Calu3 (cell line): ENCODE measurements around the gene CEMIP. TPM values are rescaled to one million over a fixed set of nuclear protein-coding genes. Genes with fewer than 3 reads are reported as not detected.
A peak's percentile ranks its signal among the peaks of the same experiment; 100 is the strongest.

ENCODE experiments used
- BruUV-seq: library from RNA; stranded (reverse); fragments of 400-500 nt; replicated peaks from 2 replicates; lab custom pipeline; 2021; lab: Mats Ljungman, UMichigan
- CTCF ChIA-PET: fragments of 300-600 bp; sonication (Branson Sonifier 250); formaldehyde crosslinking; loops from one replicate; lab custom pipeline; 2022; ENCODE audit warnings: antibody characterized with exemption; lab: Charles Lee
- DNase-seq: peaks from one replicate; pipeline ENCODE4 v3.0.0; 2022
- H3K27ac Mint-ChIP-seq: one replicate; pipeline ENCODE4 v1.8.0; 2022; ENCODE audit warnings: mixed read lengths; ENCODE audit not compliant: unreplicated experiment
- H3K27me3 Mint-ChIP-seq: one replicate; pipeline ENCODE4 v1.8.0; 2022; ENCODE audit warnings: mixed read lengths; ENCODE audit not compliant: unreplicated experiment
- H3K36me3 Mint-ChIP-seq: one replicate; pipeline ENCODE4 v1.8.0; 2022; ENCODE audit warnings: mild to moderate bottlenecking, moderate library complexity, mixed read lengths; ENCODE audit not compliant: insufficient read depth, unreplicated experiment
- H3K4me1 Mint-ChIP-seq: one replicate; pipeline ENCODE4 v1.8.0; 2022; ENCODE audit warnings: mild to moderate bottlenecking, low read depth, mixed read lengths; ENCODE audit not compliant: unreplicated experiment
- H3K4me3 Mint-ChIP-seq: one replicate; pipeline ENCODE4 v1.8.0; 2022; ENCODE audit warnings: mild to moderate bottlenecking, low read depth, moderate library complexity, mixed read lengths; ENCODE audit not compliant: unreplicated experiment
- H3K9me3 Mint-ChIP-seq: one replicate; pipeline ENCODE4 v1.8.0; 2022; ENCODE audit warnings: low read depth, mixed read lengths; ENCODE audit not compliant: unreplicated experiment
- intact Hi-C: fragments of 100-400 bp; cut with micrococcal nuclease; formaldehyde crosslinking; loops from one replicate; pipeline ENCODE4 v1.10.0; 2022; ENCODE audit not compliant: unreplicated experiment
- microRNA-seq: library from miRNA; unstranded; fragments of <30 nt; microRNA quantifications from one replicate; pipeline ENCODE4 v1.2.0, GENCODE V29; 2022
- total RNA-seq: library from RNA; stranded (reverse); gene quantifications from 2 replicates; pipeline ENCODE4 v1.2.3, GENCODE V29; 2022
- TF ChIP-seq, protein P1 (sequence below): fragments of 200-600 bp; IDR thresholded peaks from one replicate; pipeline ENCODE4 v1.8.0; 2022; ENCODE audit warnings: antibody characterized with exemption; ENCODE audit not compliant: unreplicated experiment

CEMIP gene
- total RNA-seq, 1 experiment from 2014 or later, result 1.8 TPM

DNA sequence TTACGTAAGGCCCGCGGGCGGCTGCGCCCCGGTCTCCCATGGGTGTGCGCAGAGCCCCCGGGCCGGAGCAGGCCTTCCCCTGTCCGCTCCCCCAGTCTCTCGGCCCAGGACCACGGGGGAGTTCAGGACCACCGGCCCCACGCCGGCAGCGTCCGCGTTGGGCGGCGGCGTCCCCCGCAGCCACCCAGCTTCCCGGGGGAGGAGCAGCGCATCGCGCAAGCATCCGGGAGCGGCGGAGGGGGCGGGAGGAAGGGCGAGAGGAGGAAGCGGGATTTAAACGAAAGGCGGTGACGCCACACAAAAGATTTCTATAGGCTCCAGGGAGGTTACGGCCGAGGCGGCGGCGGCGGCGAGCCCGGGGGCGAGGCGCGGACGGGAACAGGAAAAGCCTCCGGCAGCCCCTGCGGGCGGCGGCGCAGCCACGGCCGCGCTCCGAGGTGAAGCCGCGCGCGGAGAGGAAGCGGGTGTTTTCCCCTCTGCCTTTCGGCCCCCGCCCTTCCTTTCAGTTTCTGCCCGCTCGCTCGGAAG lies 221.5 kb downstream of the CEMIP start, which contains the start of gene TLNRD1:
Gene TLNRD1, plus strand, starts transcription at position 300 of the 528 bp plus-strand sequence. CDS start 1,349 bp downstream, outside the sequence.
- no TSS peak for BruUV-seq
- peak; percentile 96 for DNase-seq
- TF ChIP-seq, protein P1, sequence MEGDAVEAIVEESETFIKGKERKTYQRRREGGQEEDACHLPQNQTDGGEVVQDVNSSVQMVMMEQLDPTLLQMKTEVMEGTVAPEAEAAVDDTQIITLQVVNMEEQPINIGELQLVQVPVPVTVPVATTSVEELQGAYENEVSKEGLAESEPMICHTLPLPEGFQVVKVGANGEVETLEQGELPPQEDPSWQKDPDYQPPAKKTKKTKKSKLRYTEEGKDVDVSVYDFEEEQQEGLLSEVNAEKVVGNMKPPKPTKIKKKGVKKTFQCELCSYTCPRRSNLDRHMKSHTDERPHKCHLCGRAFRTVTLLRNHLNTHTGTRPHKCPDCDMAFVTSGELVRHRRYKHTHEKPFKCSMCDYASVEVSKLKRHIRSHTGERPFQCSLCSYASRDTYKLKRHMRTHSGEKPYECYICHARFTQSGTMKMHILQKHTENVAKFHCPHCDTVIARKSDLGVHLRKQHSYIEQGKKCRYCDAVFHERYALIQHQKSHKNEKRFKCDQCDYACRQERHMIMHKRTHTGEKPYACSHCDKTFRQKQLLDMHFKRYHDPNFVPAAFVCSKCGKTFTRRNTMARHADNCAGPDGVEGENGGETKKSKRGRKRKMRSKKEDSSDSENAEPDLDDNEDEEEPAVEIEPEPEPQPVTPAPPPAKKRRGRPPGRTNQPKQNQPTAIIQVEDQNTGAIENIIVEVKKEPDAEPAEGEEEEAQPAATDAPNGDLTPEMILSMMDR, result no peak
- intact Hi-C loops, result loop anchor here (5.0 kb wide), 1 partner anchor 267 kb away; no protein-coding TSS in a partner anchor
- Mint-ChIP-seq H3K27me3 (no peaks in the 10 kb centered on the region), H3K4me1 (peaks cover 27% of the 10 kb centered on the region), H3K27ac (peak within 1 kb of the TSS; percentile 98), H3K4me3 (peak within 1 kb of the TSS; percentile 93), H3K9me3 (no peaks in the 10 kb centered on the region), H3K36me3 (peaks cover 61% of the 10 kb centered on the region)
- CTCF ChIA-PET, result interaction anchor here (0.6 kb wide), 1 partner anchor 47 kb away, joined by 4 read pairs; no protein-coding TSS in a partner anchor

Small RNA genes lying within 50 kb of the gene (microRNA-seq; reads per million reads assigned to microRNA genes)
- gene MIR4514 (not detected), gene MIR549A (not detected)

Other genes with a start within 250 kb of the CEMIP start
- 69.4 and 69.7 TPM in 2 replicates for gene ABHD17C, start 84.1 kb upstream of the CEMIP start, total RNA-seq
- 47.3 and 49.9 TPM in 2 replicates for gene MESD, start 210.4 kb downstream of the CEMIP start, total RNA-seq
- 31.8 and 33.4 TPM in 2 replicates for gene TLNRD1, start 221.6 kb downstream of the CEMIP start, total RNA-seq